GM12864 (cell line): ENCODE results near the gene SAMD3.

Source experiments
- DNase-seq: peaks from one replicate; pipeline ENCODE4 v3.0.0-alpha.2; 2011; ENCODE audit warnings: low read depth
- H3K4me3 ChIP-seq: 2 replicates; pipeline ENCODE4 v1.5.1; 2011; ENCODE audit warnings: mild to moderate bottlenecking, low read depth, low read length, control low read depth
- TF ChIP-seq, protein P1 (sequence below): IDR thresholded peaks from 2 replicates; pipeline ENCODE4 v1.5.1; 2011; ENCODE audit warnings: low read depth, mild to moderate bottlenecking, moderate library complexity, low read length, control low read depth, inconsistent platforms; ENCODE audit errors: missing control alignments

Gene SAMD3

DNA sequence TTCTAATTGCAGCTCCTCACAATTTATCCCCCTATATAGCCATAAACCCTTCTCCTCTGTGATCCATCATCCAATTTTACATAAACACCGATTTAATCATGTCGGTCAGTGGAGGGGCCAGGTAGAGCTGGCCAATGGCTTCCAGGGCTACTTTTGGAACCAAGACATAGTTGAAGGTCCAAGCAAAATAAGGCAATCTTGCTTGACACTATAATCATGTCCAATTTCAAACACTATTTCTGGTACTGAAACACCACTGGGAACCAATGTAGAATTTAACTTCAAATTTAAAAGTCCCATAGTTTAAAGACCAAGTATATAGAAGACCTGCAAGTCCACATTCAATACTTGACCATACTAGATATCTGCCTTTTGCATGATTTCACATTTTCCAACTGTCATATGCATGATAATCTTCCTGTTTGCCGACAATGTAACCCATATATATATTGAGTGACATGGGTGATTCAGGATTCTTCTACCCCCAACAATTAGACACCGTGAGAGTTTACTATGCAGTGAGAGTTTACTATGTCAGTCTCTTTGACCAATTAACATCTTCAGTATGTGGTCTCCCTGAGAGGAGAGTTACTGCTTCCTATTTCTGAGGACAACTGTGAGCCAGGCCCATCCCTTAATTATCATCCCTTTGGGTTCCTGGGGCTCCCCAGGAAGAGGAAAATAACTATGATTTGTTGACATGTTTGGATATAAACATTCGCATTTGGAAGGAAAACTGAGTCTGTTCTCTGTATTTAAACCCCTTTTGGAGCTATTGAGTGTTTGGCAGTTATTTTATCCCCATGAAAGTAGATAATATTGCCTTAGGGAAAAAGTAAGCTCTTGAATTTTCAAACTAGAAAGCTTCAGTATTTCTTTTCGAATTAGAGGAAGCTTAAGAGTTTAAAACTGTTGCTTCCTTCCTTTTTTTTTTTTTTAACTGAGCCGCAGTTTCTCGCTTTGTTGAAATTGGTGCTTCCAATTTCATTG lies 31.8 kb downstream of the SAMD3 start:
- TF ChIP-seq, protein P1, sequence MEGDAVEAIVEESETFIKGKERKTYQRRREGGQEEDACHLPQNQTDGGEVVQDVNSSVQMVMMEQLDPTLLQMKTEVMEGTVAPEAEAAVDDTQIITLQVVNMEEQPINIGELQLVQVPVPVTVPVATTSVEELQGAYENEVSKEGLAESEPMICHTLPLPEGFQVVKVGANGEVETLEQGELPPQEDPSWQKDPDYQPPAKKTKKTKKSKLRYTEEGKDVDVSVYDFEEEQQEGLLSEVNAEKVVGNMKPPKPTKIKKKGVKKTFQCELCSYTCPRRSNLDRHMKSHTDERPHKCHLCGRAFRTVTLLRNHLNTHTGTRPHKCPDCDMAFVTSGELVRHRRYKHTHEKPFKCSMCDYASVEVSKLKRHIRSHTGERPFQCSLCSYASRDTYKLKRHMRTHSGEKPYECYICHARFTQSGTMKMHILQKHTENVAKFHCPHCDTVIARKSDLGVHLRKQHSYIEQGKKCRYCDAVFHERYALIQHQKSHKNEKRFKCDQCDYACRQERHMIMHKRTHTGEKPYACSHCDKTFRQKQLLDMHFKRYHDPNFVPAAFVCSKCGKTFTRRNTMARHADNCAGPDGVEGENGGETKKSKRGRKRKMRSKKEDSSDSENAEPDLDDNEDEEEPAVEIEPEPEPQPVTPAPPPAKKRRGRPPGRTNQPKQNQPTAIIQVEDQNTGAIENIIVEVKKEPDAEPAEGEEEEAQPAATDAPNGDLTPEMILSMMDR: no peak
- no peak overlapping the region for H3K4me3 ChIP-seq
- no peak for DNase-seq

DNA sequence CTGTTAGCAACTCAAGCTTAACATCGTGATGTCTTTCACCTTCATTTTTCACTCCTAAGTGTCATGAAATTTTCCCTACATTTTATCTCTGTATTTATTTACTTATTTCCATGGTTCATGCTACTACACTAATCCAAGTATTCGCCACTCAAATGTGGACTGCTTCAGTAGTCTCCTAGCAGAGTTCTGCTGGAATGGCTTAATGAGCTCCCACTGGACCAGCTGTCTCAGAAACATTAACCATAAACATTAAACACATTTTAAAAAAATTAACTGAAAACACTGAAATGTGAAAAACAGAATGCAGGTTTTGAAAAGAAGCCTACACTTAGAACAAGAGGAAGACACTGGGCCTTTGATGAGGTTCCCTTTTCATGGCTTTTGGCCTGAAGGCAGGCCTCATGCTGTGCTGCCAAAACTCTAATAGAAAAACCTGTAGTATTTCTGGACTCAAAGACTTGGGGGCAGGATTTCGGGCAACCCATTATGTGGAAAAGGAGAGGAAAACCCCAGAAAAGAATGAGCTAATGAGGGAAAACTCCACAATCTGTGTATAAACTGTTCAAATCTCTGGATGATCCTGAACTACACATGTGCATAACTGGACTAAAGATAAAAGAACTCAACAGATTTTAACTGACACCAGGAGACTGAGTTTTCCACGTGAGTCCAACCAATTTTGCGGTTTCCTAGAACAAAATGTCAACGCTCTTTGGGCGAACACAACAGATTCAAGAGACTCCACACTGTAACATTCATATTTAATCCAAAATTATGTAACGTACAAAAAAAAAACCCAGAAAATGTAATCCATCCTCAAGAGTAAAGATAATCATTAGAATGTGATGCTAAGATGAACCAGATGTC lies 33.0 kb downstream of the SAMD3 start:
- no peak for DNase-seq
- H3K4me3 ChIP-seq: no peak overlapping the region
- TF ChIP-seq, protein P1: no peak

DNA sequence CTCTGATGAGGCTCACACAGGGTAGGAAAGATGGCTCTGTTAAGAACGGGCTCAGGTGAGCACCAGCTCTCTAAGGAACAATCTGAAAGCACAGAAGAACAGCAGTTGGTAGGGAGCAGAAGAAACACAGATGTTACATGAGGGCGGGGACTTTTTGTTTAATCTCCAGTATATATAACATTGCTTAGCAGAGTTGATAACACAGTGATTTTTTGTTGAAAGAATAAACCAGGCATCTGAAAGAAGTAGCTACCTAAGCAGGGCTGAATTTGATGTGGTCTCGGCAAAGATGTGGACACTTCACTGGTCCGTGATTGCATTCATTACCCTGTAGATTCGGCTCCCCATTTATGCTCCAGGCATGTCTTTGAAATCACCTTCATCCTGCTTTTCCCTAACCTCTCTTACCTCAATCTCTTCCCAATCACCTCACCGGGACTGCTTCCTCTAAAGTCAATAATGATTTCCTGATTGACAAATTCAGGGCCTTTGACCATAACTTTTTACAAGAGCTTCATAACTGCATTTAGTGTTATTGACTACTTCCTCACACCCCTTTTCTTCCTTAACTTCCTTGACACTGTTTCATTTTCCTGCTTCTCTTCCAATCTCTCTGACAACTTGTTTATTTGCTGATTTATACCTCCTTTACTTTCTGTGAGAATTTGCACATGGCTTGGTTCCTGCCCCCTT lies 34.4 kb downstream of the SAMD3 start:
- DNase-seq: no peak
- TF ChIP-seq, protein P1: no peak
- H3K4me3 ChIP-seq: no peak overlapping the region

DNA sequence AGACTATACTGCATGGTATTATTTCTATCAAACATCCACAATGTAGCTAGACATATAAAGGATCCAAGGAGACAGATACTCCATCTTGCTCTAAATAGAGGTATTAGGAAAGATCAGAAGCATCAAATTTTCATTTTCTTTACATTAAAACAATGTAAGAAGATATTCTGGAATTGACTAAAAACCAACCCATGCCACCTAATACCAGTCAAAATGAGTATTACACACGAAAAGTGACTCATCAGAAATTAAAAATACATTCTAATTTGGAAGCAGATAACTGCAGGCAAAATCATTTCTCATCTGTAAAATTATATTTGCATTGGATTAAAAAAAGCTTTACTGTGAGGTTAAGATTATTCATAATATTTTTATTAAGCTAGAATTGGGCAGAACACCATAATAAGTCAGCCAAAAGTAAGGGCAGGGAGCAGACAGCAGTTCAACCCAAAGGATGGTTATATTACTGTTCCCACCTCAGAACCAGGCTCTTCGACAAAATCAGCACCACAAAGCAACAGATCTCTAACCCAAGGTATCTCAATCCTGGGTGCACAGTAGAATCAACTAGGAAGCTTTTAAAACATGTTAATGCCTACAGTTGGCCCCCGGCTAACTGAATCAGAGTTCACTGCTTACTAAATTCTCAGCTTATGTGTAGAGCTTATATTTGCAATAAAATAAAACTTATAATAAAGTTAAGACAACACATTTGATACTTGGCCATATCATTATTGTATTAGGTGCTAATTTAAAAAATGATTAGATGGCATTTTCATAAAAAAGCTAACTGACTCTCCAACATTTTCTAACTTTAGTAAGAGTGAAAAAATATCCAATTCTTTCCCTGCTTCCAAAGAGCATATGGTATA lies 35.2 kb downstream of the SAMD3 start:
- TF ChIP-seq, protein P1: no peak
- no peak for DNase-seq
- H3K4me3 ChIP-seq: no peak overlapping the region

DNA sequence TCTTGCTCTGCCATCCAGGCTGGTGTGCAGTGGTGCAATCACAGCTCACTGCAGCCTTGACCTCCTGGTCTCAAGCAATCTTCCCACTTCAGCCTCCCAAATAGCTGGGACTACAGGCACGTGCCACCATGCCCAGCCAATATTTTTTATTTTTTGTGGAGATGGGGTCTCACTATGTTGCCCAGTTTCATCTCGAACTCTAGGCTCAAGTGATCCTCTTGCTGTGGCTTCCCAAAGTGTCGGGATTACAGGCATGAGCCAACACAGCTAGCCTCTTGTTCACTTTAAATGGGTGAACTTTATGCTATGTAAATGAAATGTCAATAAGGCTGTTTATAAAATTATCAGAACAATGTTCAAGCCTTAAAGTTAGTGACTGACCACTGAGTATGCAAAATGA lies 37.1 kb downstream of the SAMD3 start:
- no peak overlapping the region for H3K4me3 ChIP-seq
- no peak for DNase-seq
- TF ChIP-seq, protein P1: no peak
